Heart right ventricle (tissue), 16 donors: Measurements from ENCODE around the gene PSMA4. TPM values are rescaled to one million over a fixed set of nuclear protein-coding genes. Genes with fewer than 3 reads are reported as not detected.
"Not testable (repeated sequence)": the region's sequence is repeated elsewhere in the genome, so short reads cannot be mapped to it uniquely, and the experiment has no call there.

Source experiments
- ATAC-seq, 8 donors: fragments of 200-7000 bp; cut with Tn5 transposase; one replicate each; pipeline ENCODE4 v1.9.1; 2020; ENCODE audit warnings: mild to moderate bottlenecking in 8 of 8, moderate library complexity in 8 of 8, moderate number of reproducible peaks in 1 of 8
- DNase-seq, 2 donors: peaks; one replicate each; pipeline ENCODE4 v3.0.0-alpha.2; 2020
- H3K27ac ChIP-seq, 10 donors: fragments of 200-600 bp; sonication (generic) in 2 of 10; one replicate each; pipeline versions ENCODE4 v1.5.0 to v1.8.0; 2020 to 2022; ENCODE audit warnings: mild to moderate bottlenecking in 3 of 10
- H3K27me3 ChIP-seq, 7 donors: fragments of 200-600 bp; one replicate each; pipeline ENCODE4 v1.8.0; 2021 to 2022; ENCODE audit warnings: mild to moderate bottlenecking in 2 of 7
- H3K36me3 ChIP-seq, 9 donors: fragments of 200-600 bp; sonication (generic) in 1 of 9; one replicate each; pipeline versions ENCODE4 v1.5.0 to v1.8.0; 2020 to 2022; ENCODE audit warnings: mild to moderate bottlenecking in 2 of 9
- H3K4me1 ChIP-seq, 9 donors: fragments of 200-600 bp; sonication (generic) in 1 of 9; one replicate each; pipeline versions ENCODE4 v1.5.0 to v1.8.0; 2020 to 2022; ENCODE audit warnings: mild to moderate bottlenecking in 4 of 9
- H3K4me3 ChIP-seq, 10 donors: fragments of 200-600 bp; sonication (generic) in 2 of 10; one replicate each; pipeline versions ENCODE4 v1.5.0 to v1.8.0; 2020 to 2022; ENCODE audit warnings: mild to moderate bottlenecking in 7 of 10, moderate library complexity in 2 of 10
- H3K9me3 ChIP-seq, 11 donors: fragments of 200-600 bp in 10 of 11; sonication (generic) in 2 of 11; one replicate each; pipeline versions ENCODE4 v1.5.0 to v1.8.0; 2013 to 2022; ENCODE audit warnings: mild to moderate bottlenecking in 2 of 11, control low read depth in 1 of 11, moderate library complexity in 1 of 11
- WGBS, 2 donors: extraction: QIAGEN DNeasy Blood & Tissue Kit; methylation state at CpG; one replicate each; pipeline ENCODE4 v1.1.7; 2013; ENCODE audit warnings: inconsistent platforms in 1 of 2; 5-methylcytosine and 5-hydroxymethylcytosine counted together
- intact Hi-C, 10 donors: fragments of 100-400 bp; cut with DNase I; formaldehyde crosslinking; loops; one replicate each; pipeline versions ENCODE4 v1.11.1 to v1.14.2; 2022
- polyA plus RNA-seq, 2 donors: library from polyadenylated mRNA; stranded (reverse); fragments of 200-250 nt; gene quantifications; one replicate each; pipeline ENCODE4 v1.2.3, GENCODE V29; 2013
- total RNA-seq, 10 donors: library from RNA; stranded (reverse); fragmentation: NEBNext Ultra II Directional in 3 of 10; extraction: Animal tissue kit (Norgen Biotek cat#: 25700) in 3 of 10; gene quantifications; one replicate each; pipeline versions ENCODE4 v1.2.1 to v1.2.4, GENCODE V29; 2021 to 2023
- TF ChIP-seq, protein P1 (sequence below), 9 donors: fragments of 200-600 bp; sonication (generic) in 2 of 9; IDR thresholded peaks; one replicate each; pipeline versions ENCODE4 v1.5.0 to v1.8.0; 2021 to 2022; ENCODE audit warnings: antibody characterized with exemption in 9 of 9, mild to moderate bottlenecking in 5 of 9, moderate library complexity in 1 of 9
- donor health status: Arrhythmogenic right ventricular cardiomyopathy.
- donor health status: ischemic (EF 13 %, LVEDD 7.1; RV severe dilation, severe dysfunction).
- donor health status: healthy with polysubstance abuse.
- donor health status: DM: no; HTN: yes; CAD: no.
- donor health status: DM: no; HTN: no; CAD: no.
- donor health status: ischemic (EF 25% LVEDD 6.9; RV normal size, moderate dysfunction).
- donor health status: ischemic (EF 25% LVEDD 5.7; RV mildly dilated, moderate dysfunction).
- donor health status: healthy.
- donor health status: DM: yes; HTN: yes; CAD: no.
- donor health status: Ischemic cardiomyopathy.
- donor health status: ischemic (EF 35%, LVEDD 5.7; RV mildly dilated, moderate dysfunction).
- donor health status: nonischemic (EF 11% LVEDD 7.7; RV severe dilation, severe dysfunction).
- donor health status: DM: yes; HTN: yes; CAD: no.
- donor health status: PGD.
- donor health status: ischemic (EF 29% LVEDD 5.4; RV normal size, mild dysfunction).
- donor health status: nonischemic (EF 23%, LVEDD 6.1; RV moderate dilation, normal function).

Gene PSMA4
- total and polyA plus RNA-seq, 12 donors: 89.4 to 185 (median 116) TPM

DNA sequence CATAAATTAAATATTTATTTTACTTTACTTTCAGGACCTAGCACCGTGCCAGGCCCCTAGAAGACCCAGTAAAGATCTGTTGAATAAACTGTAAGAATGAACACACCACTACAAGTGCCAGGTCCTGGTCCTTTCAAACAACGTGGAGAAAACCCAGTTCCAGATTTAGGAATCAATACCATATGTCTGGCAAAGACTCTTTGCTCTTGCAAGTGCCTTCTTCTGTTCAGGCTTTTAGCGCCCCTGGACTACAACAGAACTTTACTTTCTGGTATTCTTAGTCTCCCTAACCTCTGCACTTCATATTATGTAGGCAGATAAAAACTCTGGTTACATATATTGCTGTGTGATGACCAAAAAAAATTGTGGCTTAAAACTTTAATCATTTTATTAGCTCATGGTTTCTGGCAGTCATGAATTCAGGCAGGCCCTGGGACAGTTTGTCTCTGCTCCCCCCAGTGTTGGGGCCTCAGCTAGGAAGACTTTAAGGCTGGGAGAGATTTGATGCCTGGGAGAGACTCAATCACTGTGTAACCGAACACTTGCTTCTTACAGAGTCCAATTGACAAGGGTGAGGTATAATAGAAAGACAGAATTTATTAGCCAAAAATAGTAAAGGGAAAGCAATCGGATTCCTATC lies 2.9 kb upstream of the PSMA4 start:
- H3K4me1 ChIP-seq: peaks cover 5 to 33% (median 16%) of the 10 kb centered on the region in 9 donors
- H3K4me3 ChIP-seq: no peak overlapping the region
- ATAC-seq: peak in 1 of 8 donors; percentile 15

DNA sequence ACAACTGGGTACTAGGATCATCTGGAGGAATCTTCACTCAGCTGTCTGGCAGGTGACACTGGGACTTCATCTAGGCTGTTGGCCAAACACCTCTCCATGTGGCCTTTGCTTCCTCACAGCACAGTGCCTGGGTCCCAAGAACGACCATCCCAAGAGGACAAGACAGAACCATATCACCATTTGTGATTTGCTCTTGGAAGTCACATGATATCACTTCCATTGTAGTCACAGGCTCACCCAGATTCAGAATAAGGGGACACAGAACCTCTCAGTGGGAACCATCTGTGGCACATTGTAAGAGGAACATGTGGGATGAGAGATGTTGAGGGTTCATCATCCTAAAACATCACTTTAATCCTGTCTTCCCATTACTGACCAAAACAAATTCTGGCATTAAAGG lies 1.9 kb upstream of the PSMA4 start:
- Histone ChIP-seq H3K27ac (peak overlapping the region in 8 of 10 donors; percentile 26 to 78 (median 63)), H3K36me3 (peaks cover 0 to 21% (median 13%) of the 10 kb centered on the region in 9 donors), H3K27me3 (no peaks in the 10 kb centered on the region), H3K4me1 (peaks cover 5 to 43% (median 23%) of the 10 kb centered on the region in 9 donors), H3K4me3 (no peak overlapping the region), H3K9me3 (no peaks in the 10 kb centered on the region)
- 60 to 65% methylated on average over 1 of the region's 1 CpG for WGBS, 2 donors
- DNase-seq: no peak
- TF ChIP-seq, protein P1, sequence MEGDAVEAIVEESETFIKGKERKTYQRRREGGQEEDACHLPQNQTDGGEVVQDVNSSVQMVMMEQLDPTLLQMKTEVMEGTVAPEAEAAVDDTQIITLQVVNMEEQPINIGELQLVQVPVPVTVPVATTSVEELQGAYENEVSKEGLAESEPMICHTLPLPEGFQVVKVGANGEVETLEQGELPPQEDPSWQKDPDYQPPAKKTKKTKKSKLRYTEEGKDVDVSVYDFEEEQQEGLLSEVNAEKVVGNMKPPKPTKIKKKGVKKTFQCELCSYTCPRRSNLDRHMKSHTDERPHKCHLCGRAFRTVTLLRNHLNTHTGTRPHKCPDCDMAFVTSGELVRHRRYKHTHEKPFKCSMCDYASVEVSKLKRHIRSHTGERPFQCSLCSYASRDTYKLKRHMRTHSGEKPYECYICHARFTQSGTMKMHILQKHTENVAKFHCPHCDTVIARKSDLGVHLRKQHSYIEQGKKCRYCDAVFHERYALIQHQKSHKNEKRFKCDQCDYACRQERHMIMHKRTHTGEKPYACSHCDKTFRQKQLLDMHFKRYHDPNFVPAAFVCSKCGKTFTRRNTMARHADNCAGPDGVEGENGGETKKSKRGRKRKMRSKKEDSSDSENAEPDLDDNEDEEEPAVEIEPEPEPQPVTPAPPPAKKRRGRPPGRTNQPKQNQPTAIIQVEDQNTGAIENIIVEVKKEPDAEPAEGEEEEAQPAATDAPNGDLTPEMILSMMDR (IDR thresholded peaks at IDR 0.05): no peak
- intact Hi-C loops: no loop called here
- ATAC-seq: no peak

More for the DNA sequence above, 2.9 kb upstream of the PSMA4 start:
- H3K27me3 ChIP-seq: no peaks in the 10 kb centered on the region
- no peaks in the 10 kb centered on the region for H3K9me3 ChIP-seq
- TF ChIP-seq, protein P1 (IDR thresholded peaks at IDR 0.05): no peak
- peak overlapping the region; percentile 17 to 78 (median 50) for H3K27ac ChIP-seq
- intact Hi-C loops: no loop called here
- H3K36me3 ChIP-seq: peaks cover 0 to 15% (median 4%) of the 10 kb centered on the region in 9 donors
- WGBS, 2 donors: 58 to 71% methylated on average over 5 of the region's 5 CpGs
- no peak for DNase-seq

GRCh38 chr15:78539464-78540140 lies 642 bp upstream of the PSMA4 start:
- Histone ChIP-seq H3K4me3 (peak overlapping the region; percentile 65 to 94 (median 81)), H3K27ac (peak overlapping the region; percentile 90 to 97 (median 96)), H3K4me1 (peaks cover 5 to 44% (median 23%) of the 10 kb centered on the region in 9 donors), H3K36me3 (peaks cover 0 to 30% (median 19%) of the 10 kb centered on the region in 9 donors)
- intact Hi-C loops: loop anchor here in 1 of 10 donors (5.0 kb wide), 1 partner anchor 102 kb away; the partner anchor contains the start of gene IREB2
- not testable (repeated sequence) for DNase-seq, H3K9me3 ChIP-seq, ATAC-seq, H3K27me3 ChIP-seq
- WGBS, 2 donors: 80 to 81% methylated on average over 18 of the region's 18 CpGs

DNA sequence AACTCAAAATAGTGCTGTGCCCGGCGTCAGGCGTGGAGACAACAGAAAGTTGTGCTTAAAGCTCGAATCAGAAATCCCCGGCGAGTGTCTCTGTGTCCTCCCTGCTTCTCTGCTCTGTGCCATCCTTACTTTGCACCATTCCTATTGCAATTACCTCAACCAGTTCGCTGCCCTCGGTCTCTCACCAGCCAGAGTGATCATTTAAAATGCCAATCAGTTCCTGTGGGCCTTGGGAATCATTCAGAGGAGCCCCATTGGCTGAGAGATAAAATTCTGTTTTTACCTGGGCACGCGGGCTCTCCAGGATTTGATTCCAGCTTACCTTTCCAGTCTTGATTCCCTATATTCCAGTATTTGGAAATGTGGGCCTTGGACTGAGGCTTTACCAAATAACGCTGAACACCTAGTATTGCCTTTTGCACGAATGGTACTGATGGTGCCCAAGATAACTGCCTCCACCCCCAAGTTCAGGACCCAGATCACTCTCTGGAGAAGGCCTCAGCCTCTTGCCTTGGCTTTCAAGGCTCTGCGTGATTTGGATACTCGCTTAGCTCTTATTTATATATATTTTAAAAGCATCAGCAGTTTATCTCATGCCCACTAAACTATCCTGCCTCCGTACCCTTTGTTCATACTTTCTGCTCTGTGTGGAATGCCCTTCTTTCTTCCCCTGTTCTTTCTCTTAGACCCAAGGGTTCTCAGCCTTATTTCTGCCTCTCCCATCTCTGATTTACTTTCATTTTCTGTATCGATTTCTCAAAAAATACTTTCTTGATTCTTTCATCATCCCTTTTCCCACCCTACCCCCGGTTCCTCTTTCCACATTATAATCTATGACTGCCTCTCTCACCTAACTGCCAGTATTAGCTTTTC lies 863 bp downstream of the PSMA4 start:
- 6 to 7% methylated on average over 17 of the region's 17 CpGs for WGBS, 2 donors
- Histone ChIP-seq H3K27me3 (no peaks in the 10 kb centered on the region), H3K27ac (peak overlapping the region; percentile 90 to 97 (median 96)), H3K36me3 (peaks cover 0 to 45% (median 34%) of the 10 kb centered on the region in 9 donors), H3K4me3 (peak overlapping the region; percentile 65 to 94 (median 81)), H3K4me1 (peaks cover 5 to 44% (median 23%) of the 10 kb centered on the region in 9 donors), H3K9me3 (no peaks in the 10 kb centered on the region)
- TF ChIP-seq, protein P1 (IDR thresholded peaks at IDR 0.05): no peak
- intact Hi-C loops: loop anchor here in 1 of 10 donors (5.0 kb wide), 1 partner anchor 104 kb away; the partner anchor contains the start of gene IREB2
- ATAC-seq (peak in 1 of 8 donors; percentile 47), DNase-seq (no peak)
